GM19099 (cell line): ENCODE data around the gene RPS3A.

Experiments
- POLR2A ChIP-seq: IDR thresholded peaks from 3 replicates; pipeline ENCODE4 v1.6.1; 2011; ENCODE audit warnings: low read depth; ENCODE audit not compliant: insufficient read length; ENCODE audit errors: extremely low read depth

RPS3A gene

GRCh38 chr4:151150821-151151580 lies 51.6 kb downstream of the RPS3A start:
- TF ChIP-seq POLR2A, result no peak

GRCh38 chr4:151152028-151152427 lies 52.6 kb downstream of the RPS3A start:
- TF ChIP-seq POLR2A, result no peak

GRCh38 chr4:151153585-151153984 lies 54.2 kb downstream of the RPS3A start:
- no peak for TF ChIP-seq POLR2A
